ENCODE results near the gene DCAF5.

DNA sequence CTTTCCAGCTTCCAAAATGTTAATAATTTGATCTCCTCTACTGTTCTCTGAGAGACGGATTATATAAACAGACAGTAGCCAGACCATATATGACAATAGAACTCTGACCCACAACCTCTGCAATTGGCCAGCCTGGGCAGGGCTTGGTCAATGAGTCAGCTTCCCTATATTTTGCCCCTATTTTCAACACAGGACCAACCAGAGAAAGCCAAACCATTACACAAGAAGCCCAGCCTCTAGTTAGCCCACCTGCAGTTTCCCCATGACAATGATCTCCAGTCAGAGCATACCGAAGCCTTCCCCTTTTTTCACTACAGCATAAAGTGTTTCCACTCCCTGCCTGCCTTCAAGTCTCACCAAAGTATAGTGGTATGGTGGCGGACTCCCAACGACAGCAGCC lies 30.8 kb upstream of the DCAF5 start:
- TF ChIP-seq POLR2A (IDR thresholded peaks at IDR 0.05) = no peak
- TF ChIP-seq, protein P1, sequence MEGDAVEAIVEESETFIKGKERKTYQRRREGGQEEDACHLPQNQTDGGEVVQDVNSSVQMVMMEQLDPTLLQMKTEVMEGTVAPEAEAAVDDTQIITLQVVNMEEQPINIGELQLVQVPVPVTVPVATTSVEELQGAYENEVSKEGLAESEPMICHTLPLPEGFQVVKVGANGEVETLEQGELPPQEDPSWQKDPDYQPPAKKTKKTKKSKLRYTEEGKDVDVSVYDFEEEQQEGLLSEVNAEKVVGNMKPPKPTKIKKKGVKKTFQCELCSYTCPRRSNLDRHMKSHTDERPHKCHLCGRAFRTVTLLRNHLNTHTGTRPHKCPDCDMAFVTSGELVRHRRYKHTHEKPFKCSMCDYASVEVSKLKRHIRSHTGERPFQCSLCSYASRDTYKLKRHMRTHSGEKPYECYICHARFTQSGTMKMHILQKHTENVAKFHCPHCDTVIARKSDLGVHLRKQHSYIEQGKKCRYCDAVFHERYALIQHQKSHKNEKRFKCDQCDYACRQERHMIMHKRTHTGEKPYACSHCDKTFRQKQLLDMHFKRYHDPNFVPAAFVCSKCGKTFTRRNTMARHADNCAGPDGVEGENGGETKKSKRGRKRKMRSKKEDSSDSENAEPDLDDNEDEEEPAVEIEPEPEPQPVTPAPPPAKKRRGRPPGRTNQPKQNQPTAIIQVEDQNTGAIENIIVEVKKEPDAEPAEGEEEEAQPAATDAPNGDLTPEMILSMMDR (IDR thresholded peaks at IDR 0.05) = no peak
- TF ChIP-seq POLR2AphosphoS5 (IDR thresholded peaks at IDR 0.05; ENCODE audit: insufficient read depth in 1 of 2, low read depth in 1 of 2) = no peak

Measured in vagina (tissue), 2 donors.